ENCODE results near the gene DHX35. TPM values are rescaled to one million over a fixed set of nuclear protein-coding genes. Genes with fewer than 3 reads are reported as not detected.

DHX35 gene
- total and polyA plus RNA-seq, 7 experiments from 2014 or later: 4.7 to 13.3 (median 10.5) TPM

- no peaks in the 10 kb centered on the region for H3K27me3 ChIP-seq (ENCODE audit: control insufficient read depth in 2 of 2, insufficient read depth in 2 of 2, low read length in 2 of 2)
- no peak for ATAC-seq
- H3K4me1 ChIP-seq (ENCODE audit: control insufficient read depth in 2 of 2, insufficient read depth in 2 of 2, low read length in 2 of 2): peaks cover 5 to 22% of the 10 kb centered on the region in 2 donors
- no peaks in the 10 kb centered on the region for H3K36me3 ChIP-seq (ENCODE audit: control insufficient read depth in 2 of 3, insufficient read depth in 3 of 3, low read length in 3 of 3)
- H3K27ac ChIP-seq (ENCODE audit: low read depth, low read length): no peak overlapping the region
- no peak overlapping the region for H3K4me3 ChIP-seq (ENCODE audit: low read length)
- H3K4me1 Mint-ChIP-seq: peaks cover under 1 to 54% (median 17%) of the 10 kb centered on the region in 7 donors
- ChIA-PET CTCF (interaction anchor here (2.2 kb wide), 1 partner anchor 32 kb away, joined by 7 read pairs; the partner anchor contains the start of gene DHX35), POLR2A (interaction anchor here (1.4 kb wide), 1 partner anchor 32 kb away, joined by 3 read pairs; the partner anchor contains the start of gene DHX35)
- H3K27me3 Mint-ChIP-seq: no peaks in the 10 kb centered on the region
- H3K27ac Mint-ChIP-seq: peak overlapping the region in 1 of 9 donors; percentile 14
- no peaks in the 10 kb centered on the region for H3K9me3 ChIP-seq (ENCODE audit: control insufficient read depth in 2 of 3, low read length in 3 of 3)
- H3K4me3 Mint-ChIP-seq: peak overlapping the region in 1 of 10 donors; percentile 56
- intact Hi-C loops (cut with micrococcal nuclease): no loop called here
- no peaks in the 10 kb centered on the region for H3K9me3 Mint-ChIP-seq
- H3K36me3 Mint-ChIP-seq: no peaks in the 10 kb centered on the region
- DNase-seq: no peak
These were observed 31.9 kb upstream of the DHX35 start for GRCh38 chr20:38930242-38930569.

- no peak overlapping the region for H3K27ac ChIP-seq (ENCODE audit: low read depth, low read length)
- intact Hi-C loops (cut with micrococcal nuclease): no loop called here
- H3K27ac Mint-ChIP-seq: no peak overlapping the region
- no peaks in the 10 kb centered on the region for H3K36me3 Mint-ChIP-seq
- H3K9me3 Mint-ChIP-seq: no peaks in the 10 kb centered on the region
- H3K4me1 Mint-ChIP-seq: peaks cover 0 to 56% (median 12%) of the 10 kb centered on the region in 7 donors
- ChIA-PET CTCF (no interaction called here), POLR2A (no interaction called here)
- H3K9me3 ChIP-seq (ENCODE audit: control insufficient read depth in 2 of 3, low read length in 3 of 3): no peaks in the 10 kb centered on the region
- H3K4me3 Mint-ChIP-seq: no peak overlapping the region
- DNase-seq: no peak
- no peak for ATAC-seq
- no peaks in the 10 kb centered on the region for H3K27me3 Mint-ChIP-seq
- no peaks in the 10 kb centered on the region for H3K36me3 ChIP-seq (ENCODE audit: control insufficient read depth in 2 of 3, insufficient read depth in 3 of 3, low read length in 3 of 3)
- H3K4me3 ChIP-seq (ENCODE audit: low read length): no peak overlapping the region
- H3K4me1 ChIP-seq (ENCODE audit: control insufficient read depth in 2 of 2, insufficient read depth in 2 of 2, low read length in 2 of 2): peaks cover 3 to 19% of the 10 kb centered on the region in 2 donors
- H3K27me3 ChIP-seq (ENCODE audit: control insufficient read depth in 2 of 2, insufficient read depth in 2 of 2, low read length in 2 of 2): no peaks in the 10 kb centered on the region
These were observed 30.2 kb upstream of the DHX35 start for GRCh38 chr20:38931984-38932383.

- Mint-ChIP-seq H3K4me1 (peaks cover 0 to 60% (median 12%) of the 10 kb centered on the region in 7 donors), H3K27me3 (no peaks in the 10 kb centered on the region), H3K27ac (peak overlapping the region in 1 of 9 donors; percentile 52), H3K4me3 (no peak overlapping the region), H3K36me3 (no peaks in the 10 kb centered on the region), H3K9me3 (no peaks in the 10 kb centered on the region)
- Histone ChIP-seq H3K9me3 (ENCODE audit: control insufficient read depth in 2 of 3, low read length in 3 of 3) (no peaks in the 10 kb centered on the region), H3K27ac (ENCODE audit: low read depth, low read length) (no peak overlapping the region), H3K4me1 (ENCODE audit: control insufficient read depth in 2 of 2, insufficient read depth in 2 of 2, low read length in 2 of 2) (peaks cover 0 to 13% of the 10 kb centered on the region in 2 donors), H3K36me3 (ENCODE audit: control insufficient read depth in 2 of 3, insufficient read depth in 3 of 3, low read length in 3 of 3) (no peaks in the 10 kb centered on the region), H3K4me3 (ENCODE audit: low read length) (no peak overlapping the region), H3K27me3 (ENCODE audit: control insufficient read depth in 2 of 2, insufficient read depth in 2 of 2, low read length in 2 of 2) (no peaks in the 10 kb centered on the region)
- ChIA-PET CTCF (no interaction called here), POLR2A (no interaction called here)
- DNase-seq (no peak), ATAC-seq (no peak)
- intact Hi-C loops (cut with micrococcal nuclease): no loop called here
These were observed 29.6 kb upstream of the DHX35 start for GRCh38 chr20:38932457-38933120.

GRCh38 chr20:38934530-38934929, 27.6 kb upstream of the DHX35 start:
- no peaks in the 10 kb centered on the region for H3K9me3 Mint-ChIP-seq
- Histone ChIP-seq H3K4me1 (ENCODE audit: control insufficient read depth in 2 of 2, insufficient read depth in 2 of 2, low read length in 2 of 2) (peaks cover 0 to 9% of the 10 kb centered on the region in 2 donors), H3K4me3 (ENCODE audit: low read length) (no peak overlapping the region), H3K27ac (ENCODE audit: low read depth, low read length) (no peak overlapping the region), H3K9me3 (ENCODE audit: control insufficient read depth in 2 of 3, low read length in 3 of 3) (no peaks in the 10 kb centered on the region), H3K27me3 (ENCODE audit: control insufficient read depth in 2 of 2, insufficient read depth in 2 of 2, low read length in 2 of 2) (no peaks in the 10 kb centered on the region), H3K36me3 (ENCODE audit: control insufficient read depth in 2 of 3, insufficient read depth in 3 of 3, low read length in 3 of 3) (no peaks in the 10 kb centered on the region)
- H3K4me3 Mint-ChIP-seq: no peak overlapping the region
- intact Hi-C loops (cut with micrococcal nuclease): no loop called here
- ChIA-PET POLR2A (no interaction called here), CTCF (no interaction called here)
- no peaks in the 10 kb centered on the region for H3K27me3 Mint-ChIP-seq
- ATAC-seq (no peak), DNase-seq (no peak)
- H3K4me1 Mint-ChIP-seq: peaks cover 0 to 51% (median 3%) of the 10 kb centered on the region in 7 donors
- H3K27ac Mint-ChIP-seq: no peak overlapping the region
- peaks cover 0 to 4% (median 0%) of the 10 kb centered on the region in 5 donors for H3K36me3 Mint-ChIP-seq

- H3K27me3 ChIP-seq (ENCODE audit: control insufficient read depth in 2 of 2, insufficient read depth in 2 of 2, low read length in 2 of 2): no peaks in the 10 kb centered on the region
- H3K4me1 Mint-ChIP-seq: peaks cover 0 to 50% (median 0%) of the 10 kb centered on the region in 7 donors
- no peaks in the 10 kb centered on the region for H3K36me3 ChIP-seq (ENCODE audit: control insufficient read depth in 2 of 3, insufficient read depth in 3 of 3, low read length in 3 of 3)
- no peaks in the 10 kb centered on the region for H3K27me3 Mint-ChIP-seq
- no peak overlapping the region for H3K4me3 Mint-ChIP-seq
- POLR2A ChIA-PET: interaction anchor here (0.6 kb wide), 1 partner anchor 49 kb away, joined by 5 read pairs; no protein-coding TSS in a partner anchor
- H3K36me3 Mint-ChIP-seq: peaks cover 0 to 4% (median 0%) of the 10 kb centered on the region in 5 donors
- DNase-seq (no peak), ATAC-seq (no peak)
- CTCF ChIA-PET: no interaction called here
- H3K9me3 Mint-ChIP-seq: no peaks in the 10 kb centered on the region
- H3K4me1 ChIP-seq (ENCODE audit: control insufficient read depth in 2 of 2, insufficient read depth in 2 of 2, low read length in 2 of 2): peaks cover 0 to 2% of the 10 kb centered on the region in 2 donors
- H3K27ac Mint-ChIP-seq: no peak overlapping the region
- no peaks in the 10 kb centered on the region for H3K9me3 ChIP-seq (ENCODE audit: control insufficient read depth in 2 of 3, low read length in 3 of 3)
- intact Hi-C loops (cut with micrococcal nuclease): no loop called here
- no peak overlapping the region for H3K27ac ChIP-seq (ENCODE audit: low read depth, low read length)
- no peak overlapping the region for H3K4me3 ChIP-seq (ENCODE audit: low read length)
These were observed 26.9 kb upstream of the DHX35 start for GRCh38 chr20:38935285-38935684.

GRCh38 chr20:38935967-38936407, 26.2 kb upstream of the DHX35 start:
- no peak overlapping the region for H3K4me3 ChIP-seq (ENCODE audit: low read length)
- POLR2A ChIA-PET: interaction anchor here (0.6 kb wide), 1 partner anchor 48 kb away, joined by 5 read pairs; no protein-coding TSS in a partner anchor
- CTCF ChIA-PET: no interaction called here
- Mint-ChIP-seq H3K9me3 (no peaks in the 10 kb centered on the region), H3K4me1 (peaks cover 0 to 43% (median 0%) of the 10 kb centered on the region in 7 donors), H3K4me3 (no peak overlapping the region), H3K36me3 (peaks cover 0 to 4% (median 0%) of the 10 kb centered on the region in 5 donors), H3K27ac (no peak overlapping the region), H3K27me3 (no peaks in the 10 kb centered on the region)
- no peaks in the 10 kb centered on the region for H3K4me1 ChIP-seq (ENCODE audit: control insufficient read depth in 2 of 2, insufficient read depth in 2 of 2, low read length in 2 of 2)
- H3K27me3 ChIP-seq (ENCODE audit: control insufficient read depth in 2 of 2, insufficient read depth in 2 of 2, low read length in 2 of 2): no peaks in the 10 kb centered on the region
- ATAC-seq (no peak), DNase-seq (no peak)
- intact Hi-C loops (cut with micrococcal nuclease): no loop called here
- H3K27ac ChIP-seq (ENCODE audit: low read depth, low read length): no peak overlapping the region
- no peaks in the 10 kb centered on the region for H3K36me3 ChIP-seq (ENCODE audit: control insufficient read depth in 2 of 3, insufficient read depth in 3 of 3, low read length in 3 of 3)
- H3K9me3 ChIP-seq (ENCODE audit: control insufficient read depth in 2 of 3, low read length in 3 of 3): no peaks in the 10 kb centered on the region

- intact Hi-C loops (cut with micrococcal nuclease): no loop called here
- H3K27me3 Mint-ChIP-seq: no peaks in the 10 kb centered on the region
- POLR2A ChIA-PET: no interaction called here
- H3K27me3 ChIP-seq (ENCODE audit: control insufficient read depth in 2 of 2, insufficient read depth in 2 of 2, low read length in 2 of 2): no peaks in the 10 kb centered on the region
- no peak overlapping the region for H3K27ac Mint-ChIP-seq
- no peak overlapping the region for H3K4me3 ChIP-seq (ENCODE audit: low read length)
- CTCF ChIA-PET: no interaction called here
- H3K9me3 Mint-ChIP-seq: no peaks in the 10 kb centered on the region
- no peak overlapping the region for H3K4me3 Mint-ChIP-seq
- ATAC-seq: no peak
- H3K36me3 Mint-ChIP-seq: peaks cover 0 to 7% (median 4%) of the 10 kb centered on the region in 5 donors
- no peaks in the 10 kb centered on the region for H3K9me3 ChIP-seq (ENCODE audit: control insufficient read depth in 2 of 3, low read length in 3 of 3)
- DNase-seq: no peak
- H3K4me1 ChIP-seq (ENCODE audit: control insufficient read depth in 2 of 2, insufficient read depth in 2 of 2, low read length in 2 of 2): no peaks in the 10 kb centered on the region
- no peak overlapping the region for H3K27ac ChIP-seq (ENCODE audit: low read depth, low read length)
- peaks cover 0 to 38% (median 0%) of the 10 kb centered on the region in 7 donors for H3K4me1 Mint-ChIP-seq
- no peaks in the 10 kb centered on the region for H3K36me3 ChIP-seq (ENCODE audit: control insufficient read depth in 2 of 3, insufficient read depth in 3 of 3, low read length in 3 of 3)
These were observed 25.1 kb upstream of the DHX35 start for GRCh38 chr20:38937000-38937399.

All from naive thymus-derived CD4-positive, alpha-beta T cell (primary cell).